ENCODE data around the gene ZNF500.

Gene ZNF500

DNA sequence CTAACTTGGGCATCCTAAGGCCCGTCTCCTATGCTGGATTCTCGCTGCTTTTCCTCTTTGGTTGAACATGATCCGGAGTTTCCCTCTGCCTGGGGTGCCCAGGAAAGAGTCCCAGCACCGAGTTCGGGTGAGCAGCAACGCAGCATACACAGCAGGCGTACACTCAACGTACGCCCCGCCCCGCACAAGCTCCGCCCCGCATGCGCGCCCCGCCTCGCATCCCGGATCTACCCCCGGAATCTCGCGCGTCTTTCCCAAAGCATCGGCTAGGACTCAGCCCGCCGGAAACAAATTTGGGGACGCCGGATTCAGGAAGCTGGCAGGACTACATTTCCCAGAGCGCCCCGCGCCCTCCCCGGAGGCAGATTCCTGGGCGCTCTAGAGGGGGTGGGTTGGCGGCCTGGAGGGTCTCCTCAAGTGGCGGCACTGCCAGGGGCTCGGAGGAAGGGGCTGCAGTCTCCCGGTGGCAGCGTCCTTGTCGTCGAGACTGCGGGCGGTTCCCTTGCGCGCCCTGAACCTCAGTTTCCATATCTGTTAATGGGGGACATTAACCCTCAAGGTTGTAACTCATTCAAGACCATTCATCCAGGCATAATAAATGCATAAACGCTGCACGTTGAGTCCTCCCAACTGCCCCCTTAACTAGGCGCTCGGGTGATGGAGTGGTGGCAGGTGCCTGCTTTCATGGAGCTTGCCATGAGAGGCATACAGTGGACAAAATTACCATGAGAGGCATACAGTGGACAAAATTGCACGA lies 1.8 kb upstream of the ZNF500 start:
- peak; percentile 87 for DNase-seq

DNA sequence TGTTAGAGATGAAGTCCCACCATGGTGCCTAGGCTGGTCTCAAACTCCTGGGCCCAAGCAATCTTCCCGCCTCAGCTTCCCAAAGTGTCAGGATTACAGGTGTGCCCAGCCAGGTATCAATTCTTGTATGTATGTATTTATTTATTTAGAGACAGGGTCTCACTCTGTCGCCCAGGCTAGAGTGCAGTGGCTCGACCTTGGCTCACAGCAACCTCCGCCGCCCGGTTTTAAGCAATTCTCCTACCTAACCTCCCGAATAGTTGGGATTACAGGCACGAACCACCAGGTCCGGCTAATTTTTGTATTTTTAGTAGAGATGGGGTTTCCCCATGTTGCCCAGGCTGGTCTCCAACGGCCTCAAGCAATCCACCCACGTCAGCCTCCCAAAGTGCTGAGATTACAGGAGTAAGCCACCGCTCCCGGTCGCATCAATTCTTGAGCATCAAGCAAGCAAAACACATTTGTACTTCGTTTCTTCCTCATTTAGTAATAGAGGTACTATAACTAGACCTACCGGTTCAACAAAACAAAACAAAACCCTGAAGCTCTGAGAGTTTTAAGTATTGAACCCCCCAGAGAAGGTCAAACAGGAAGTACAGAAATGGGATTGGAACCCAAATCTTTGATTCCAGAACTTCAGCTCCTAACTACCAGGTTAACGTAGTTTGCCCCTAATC lies 1.0 kb upstream of the ZNF500 start:
- DNase-seq = no peak

DNA sequence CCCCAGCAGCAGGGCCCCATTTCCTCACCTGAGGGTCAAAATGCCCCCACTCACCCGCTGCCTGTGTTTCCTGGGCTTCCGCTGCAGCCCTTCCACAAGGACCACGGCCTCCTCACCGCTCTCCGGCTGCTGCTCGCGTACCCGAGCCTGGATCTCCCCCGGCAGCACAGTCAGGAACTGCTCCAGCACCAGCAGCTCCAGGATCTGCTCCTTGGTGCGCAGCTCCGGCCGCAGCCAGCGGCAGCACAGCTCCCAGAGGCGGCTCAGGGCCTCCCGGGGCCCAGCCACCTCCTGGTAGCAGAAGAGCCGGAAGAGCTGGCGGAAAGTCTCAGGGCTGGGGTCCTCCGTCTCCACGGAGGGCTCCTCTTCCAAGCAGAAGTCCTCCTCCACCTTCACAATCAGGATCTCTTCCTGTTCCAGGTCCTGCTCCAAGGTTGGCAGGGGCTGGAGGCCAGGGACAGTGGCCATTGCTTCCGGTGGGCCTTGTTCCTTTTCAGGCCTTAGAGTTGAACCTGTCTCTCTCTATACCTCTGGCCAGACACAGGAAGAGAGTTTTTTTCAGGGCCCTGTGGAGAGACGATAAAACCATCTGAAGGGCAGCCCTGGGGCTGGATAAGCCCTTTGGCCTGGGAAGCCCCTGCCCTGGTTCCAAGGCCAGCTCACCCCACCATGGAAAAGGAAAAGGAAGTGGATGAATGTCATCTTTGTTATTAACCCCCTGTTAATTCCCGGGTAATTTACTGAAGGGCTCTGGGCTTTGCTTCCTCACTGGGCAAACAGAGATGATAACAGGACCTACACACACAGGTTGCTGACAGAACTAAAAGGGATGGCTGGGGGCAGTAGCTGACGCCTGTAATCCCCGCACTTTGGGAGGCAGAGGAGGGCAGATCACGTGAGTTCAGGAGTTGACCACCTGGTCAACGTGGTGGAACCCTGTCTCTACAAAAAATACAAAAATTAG lies 1.2 kb downstream of the ZNF500 start:
- DNase-seq = no peak

DNA sequence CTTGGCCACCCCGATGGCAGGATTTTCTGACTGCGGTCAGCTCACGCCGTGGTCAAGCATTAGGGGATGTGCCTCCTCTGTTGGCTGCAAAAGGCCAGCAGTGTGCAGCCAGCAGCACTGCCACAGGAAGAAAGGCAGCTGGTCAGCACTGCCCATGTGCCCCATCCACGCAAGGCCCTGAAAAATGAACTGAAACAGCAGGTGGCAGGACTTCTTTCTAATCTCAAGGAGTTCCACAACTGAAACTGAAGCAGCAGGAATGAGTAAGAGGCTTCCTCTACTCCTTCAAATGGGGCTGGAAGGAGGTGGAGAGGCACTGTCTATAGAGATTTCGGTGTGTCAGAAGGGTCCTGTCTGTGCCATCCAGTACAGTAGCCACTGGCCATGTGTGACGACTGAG lies 3.2 kb downstream of the ZNF500 start:
- no peak for DNase-seq

DNA sequence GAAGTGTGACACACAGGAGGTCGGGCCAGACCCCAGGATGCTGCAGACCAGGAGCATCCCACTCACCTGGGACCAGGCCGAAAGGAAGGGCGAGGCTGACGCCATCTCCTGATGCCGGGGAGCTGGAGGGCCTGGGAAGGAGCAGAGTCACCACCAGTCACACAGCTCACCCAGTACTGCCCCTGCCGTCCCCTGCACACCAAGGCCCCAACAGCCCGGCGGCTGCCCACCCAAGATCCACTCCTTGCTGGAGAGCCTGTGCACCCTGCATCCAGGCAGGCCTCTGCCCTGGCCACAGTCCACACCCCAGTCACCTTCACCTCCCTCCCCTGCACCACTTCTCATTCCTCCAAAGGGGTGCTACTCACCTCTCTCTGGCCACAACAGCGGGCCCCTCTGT lies 4.8 kb downstream of the ZNF500 start:
- no peak for DNase-seq

DNA sequence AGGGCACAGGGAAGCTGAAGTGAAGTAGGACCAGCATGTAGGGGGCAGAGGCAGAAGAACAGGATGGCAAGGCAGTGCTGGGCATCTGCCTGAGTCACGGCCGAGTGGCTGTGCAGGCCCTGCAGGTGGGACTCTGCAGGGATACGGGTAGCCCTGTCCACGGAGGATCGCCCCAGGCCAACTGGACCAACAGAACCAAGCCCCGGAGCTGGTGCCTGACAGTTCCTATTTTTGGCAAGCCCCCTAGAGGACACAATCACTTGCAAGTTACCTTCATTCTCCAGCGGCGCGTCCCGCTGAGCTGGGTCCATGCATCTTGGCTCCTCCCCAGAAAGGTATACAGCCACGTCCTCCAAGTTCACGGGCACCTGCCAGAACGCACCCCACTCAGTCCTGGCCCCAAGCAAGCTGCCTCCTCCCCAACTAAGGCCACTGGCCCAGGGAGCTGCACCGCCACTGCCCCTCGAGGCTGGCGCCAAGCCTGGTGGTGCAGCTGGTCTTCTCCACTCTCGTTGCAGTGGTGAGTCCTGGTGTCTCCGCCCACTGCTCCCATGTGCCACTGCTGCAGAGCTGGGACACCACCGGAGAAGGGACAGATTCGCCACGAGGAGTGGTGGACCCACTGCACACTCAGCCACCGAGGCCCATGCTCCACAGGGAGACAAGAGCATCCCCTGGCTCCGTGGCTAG lies 6.6 kb downstream of the ZNF500 start:
- DNase-seq = no peak

DNA sequence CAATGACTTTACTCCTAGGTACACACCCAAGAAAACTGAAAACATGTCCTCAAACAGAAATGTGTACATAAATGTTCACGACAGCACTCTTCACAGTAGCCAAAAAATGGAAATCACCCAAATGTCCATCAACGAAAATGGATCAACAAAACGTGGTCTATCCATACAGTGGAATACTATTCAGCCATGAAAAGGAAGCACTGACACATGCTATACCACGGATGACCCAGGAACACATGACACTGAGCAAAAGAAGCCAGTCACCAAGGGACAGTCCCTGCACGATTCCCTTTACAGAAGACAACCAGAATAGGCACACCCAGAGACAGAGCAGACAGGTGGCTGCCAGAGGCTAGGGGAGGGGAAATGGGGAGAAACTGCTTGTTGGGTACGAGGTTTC lies 11.3 kb downstream of the ZNF500 start:
- DNase-seq = no peak

DNA sequence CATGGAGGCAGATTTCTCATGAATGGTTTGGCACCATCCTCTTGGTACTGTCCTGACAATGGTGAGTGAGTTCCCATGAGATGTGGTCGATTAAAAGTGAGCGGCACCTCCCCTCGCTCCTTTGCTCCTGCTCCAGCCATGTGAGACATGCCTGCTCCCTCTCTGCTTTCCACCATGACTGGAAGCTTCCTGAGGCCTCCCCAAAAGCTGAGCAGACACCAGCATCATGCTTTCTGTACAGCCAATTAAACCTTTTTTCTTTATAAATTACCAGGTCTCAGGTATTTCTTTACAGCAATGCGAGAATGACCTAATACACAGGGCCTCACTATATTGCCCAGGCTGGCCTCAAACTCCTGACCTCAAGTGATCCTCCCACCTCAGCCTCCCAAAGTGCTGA lies 12.1 kb downstream of the ZNF500 start:
- no peak for DNase-seq

DNA sequence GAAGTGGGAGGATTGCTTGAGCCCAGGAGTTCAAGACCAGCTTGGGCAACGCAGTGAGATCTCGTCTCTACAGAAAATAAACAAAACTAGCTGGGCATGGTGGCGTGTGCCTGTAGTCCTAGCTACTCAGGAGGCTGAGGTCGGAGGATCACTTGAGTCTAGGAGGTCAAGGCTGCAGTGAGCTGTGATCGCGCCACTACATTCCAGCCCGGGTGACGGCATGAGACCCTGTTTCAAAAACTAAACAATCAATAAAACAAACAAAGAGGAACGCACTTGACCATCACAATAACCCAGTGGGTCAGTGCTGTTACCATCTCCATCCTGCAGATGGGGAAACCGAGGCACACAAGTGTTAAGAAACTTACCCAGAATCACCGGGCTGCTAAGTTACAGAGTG lies 13.7 kb downstream of the ZNF500 start:
- DNase-seq = no peak

DNA sequence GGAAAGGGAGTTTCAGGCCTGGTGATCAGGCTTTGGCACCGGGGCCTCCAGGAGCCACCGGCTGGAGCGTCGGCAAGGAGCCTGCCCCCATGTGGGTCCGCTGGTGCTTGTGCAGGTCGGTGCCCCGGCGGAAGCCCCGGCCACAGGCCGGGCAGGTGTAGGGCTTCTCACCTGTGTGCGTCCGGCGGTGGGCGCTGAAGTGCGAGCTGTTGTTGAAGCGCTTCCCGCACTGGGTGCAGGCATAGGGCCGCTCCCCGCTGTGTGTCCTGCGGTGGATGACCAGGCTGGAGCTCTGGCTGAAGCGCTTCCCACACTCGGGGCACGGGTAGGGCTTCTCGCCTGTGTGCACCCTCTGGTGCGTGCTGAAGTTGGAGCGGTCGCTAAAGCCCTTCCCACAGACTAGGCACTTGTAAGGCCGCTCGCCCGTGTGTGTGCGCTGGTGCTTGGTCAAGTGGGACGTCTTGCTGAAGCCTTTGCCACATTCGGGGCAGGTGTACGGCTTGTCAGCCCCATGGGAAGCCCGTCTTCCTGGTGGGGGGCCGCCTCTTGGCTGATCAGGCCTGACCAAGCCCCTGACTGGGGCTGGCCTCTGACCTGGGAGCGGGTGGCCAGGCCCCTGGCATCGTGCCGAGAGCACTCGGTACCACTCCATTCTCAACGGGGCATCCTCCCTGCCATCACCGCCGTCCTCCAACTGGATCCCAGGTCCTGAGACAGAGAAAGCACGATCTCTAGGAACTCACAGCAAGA lies 14.4 kb downstream of the ZNF500 start:
- no peak for DNase-seq

DNA sequence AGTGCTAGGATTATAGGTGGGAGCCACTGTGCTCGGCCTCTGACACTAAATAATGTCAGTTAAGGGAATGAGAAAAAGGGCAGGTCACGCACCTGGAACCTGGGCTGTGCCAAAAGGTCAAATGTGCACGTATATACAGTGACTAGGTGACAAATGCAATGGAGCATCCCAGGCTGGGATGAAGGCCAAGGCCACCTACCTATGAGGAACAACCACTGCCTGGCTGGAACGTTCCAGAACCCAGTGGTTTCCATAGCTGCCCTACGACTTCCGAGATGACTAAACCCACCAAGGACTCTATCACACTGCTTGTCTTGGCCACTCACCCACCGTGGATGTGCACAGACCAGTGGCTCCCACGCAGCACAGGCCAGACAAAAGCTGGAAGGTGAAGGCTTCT lies 16.1 kb downstream of the ZNF500 start:
- no peak for DNase-seq

DNA sequence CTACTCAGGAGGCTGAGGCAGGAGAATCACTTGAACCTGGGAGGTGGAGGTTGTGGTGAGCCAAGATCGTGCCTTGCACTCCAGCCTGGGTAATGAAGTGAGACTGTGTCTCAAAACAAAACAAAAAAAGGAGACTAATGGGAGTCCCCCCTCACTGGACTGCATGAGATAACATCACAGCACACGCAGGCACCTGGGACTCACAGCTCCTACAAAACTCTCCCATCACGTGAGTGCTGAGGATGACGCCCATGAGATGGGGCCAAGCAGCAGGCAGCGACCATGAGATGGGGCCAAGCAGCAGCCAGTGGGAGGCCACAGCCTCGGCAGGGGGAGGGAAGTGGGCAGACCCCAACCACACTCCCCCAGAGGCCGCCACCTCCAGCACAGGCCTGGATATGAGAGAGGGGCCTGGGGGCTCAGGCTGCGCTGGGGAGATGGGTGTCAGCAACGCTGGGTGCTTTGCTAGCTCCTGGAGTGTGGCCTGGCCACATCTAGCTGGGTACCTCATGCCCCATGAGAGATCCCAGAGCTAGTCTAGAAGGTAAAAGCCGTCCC lies 17.2 kb downstream of the ZNF500 start:
- no peak for DNase-seq

DNA sequence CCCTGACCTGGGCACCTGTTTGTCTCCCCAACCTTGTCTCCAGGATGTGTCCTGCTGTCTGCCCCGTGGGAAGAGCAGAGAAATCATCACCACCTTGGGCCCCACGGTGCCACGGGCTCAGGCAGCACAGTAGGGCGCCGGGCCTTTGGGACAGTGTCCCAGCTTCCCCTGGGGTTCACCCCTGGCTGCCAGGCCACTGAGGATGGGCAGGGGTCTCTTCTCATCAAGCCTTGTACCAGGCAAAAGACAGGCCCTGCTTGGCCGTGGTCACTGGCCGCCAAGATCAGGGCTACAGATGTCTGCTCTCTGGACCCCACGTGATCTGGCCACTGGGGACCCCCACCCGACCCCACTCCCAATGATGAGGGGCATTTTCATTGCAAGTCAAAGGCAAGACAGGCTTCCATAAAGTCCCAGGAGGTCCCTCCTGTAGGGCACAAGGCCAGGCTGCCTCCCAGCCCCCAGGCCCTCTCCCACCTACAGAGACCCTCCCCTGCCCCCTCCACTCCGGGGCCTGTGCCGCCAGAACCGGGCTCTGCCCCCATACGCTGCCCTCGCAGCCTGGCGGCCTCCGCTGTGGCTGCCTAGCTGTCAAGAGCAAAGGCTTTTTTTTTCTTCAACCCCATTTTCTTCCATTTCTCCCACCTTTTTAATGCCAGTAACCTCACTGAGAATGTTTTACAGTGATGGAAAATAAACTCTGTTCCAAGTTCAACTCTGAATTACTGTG lies 18.1 kb downstream of the ZNF500 start:
- no peak for DNase-seq

DNA sequence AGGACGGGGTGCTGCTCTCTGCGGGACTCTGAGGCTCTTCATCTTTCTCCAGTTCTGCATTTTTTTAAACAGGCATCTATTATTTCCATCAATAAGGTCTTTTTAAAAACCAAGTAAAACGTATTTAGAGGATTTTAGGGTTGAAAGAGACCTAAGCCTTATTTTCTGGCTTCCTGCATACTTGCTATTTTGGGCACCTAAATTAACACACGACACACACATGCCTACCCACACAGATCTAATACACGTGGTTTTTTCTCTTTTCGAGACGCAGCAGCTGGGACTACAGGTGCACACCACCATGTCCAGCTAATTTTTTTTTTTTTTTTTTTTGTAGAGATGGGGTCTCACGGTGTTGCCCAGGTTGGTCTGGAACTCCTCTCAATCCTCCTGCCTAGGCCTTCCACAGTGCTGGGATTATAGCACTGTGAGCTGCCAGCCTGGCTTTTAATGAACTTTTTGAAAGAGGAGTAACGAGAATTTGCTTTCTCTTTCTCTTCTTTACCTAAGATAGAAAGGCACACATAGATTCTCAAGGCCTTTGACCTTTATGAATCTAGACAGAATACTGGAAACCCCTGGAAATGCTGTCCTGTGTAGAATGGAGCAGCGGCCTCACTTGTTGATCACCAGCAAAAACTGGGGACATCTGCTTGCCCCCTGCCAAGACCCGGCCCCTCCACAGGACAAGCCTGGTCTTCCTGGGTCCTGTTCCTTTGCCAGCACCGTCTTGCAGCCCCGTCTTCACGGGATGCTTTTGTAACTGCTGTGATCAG lies 18.9 kb downstream of the ZNF500 start:
- DNase-seq = no peak

DNA sequence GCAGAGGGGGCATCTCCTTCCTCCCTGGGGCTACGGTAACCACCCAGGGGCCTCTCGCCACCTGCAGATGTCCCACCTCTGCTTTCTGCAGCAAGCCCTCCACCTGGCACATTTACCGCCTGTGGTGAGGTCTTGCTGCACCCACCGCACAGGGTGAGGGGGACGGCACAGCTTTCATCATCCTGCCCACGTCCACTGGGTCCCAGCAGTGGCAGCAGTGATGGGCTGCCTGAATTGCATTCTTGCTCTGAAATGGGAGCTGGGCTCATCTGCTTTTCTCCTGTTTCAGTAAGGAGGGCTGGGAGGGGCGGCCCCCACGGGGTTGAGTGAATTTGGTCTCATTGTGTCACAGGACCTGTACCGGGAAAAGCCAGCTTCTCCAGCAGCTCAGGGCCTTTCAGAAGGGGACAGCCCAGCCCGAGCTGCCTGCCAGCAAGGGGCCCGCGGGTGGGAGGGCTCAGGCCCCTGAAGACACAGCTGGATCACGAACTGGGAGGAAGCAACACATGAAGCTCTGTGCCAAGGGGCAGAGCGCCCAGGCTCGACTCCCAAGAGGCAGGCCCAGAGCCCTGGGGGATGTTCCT lies 19.9 kb downstream of the ZNF500 start:
- DNase-seq = no peak

DNA sequence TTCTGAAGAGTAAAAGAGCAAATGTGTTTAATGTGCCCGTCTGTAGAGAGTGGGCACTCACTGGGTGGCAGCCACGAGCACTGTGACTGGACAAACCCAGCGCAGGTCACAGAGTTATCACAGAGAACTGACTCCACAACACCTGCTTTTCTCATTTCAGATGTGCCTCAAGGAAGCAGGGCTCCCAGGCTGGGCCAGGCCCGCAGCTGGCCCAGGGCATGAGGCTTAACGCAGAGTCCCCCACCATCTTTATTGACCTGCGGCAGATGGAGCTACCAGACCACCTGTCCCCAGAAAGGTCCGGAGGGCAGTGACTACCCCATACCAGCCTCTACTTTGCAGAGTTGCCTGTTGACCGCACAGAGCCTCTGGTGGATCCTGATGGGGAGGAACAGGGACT lies 20.7 kb downstream of the ZNF500 start:
- DNase-seq = no peak

DNA sequence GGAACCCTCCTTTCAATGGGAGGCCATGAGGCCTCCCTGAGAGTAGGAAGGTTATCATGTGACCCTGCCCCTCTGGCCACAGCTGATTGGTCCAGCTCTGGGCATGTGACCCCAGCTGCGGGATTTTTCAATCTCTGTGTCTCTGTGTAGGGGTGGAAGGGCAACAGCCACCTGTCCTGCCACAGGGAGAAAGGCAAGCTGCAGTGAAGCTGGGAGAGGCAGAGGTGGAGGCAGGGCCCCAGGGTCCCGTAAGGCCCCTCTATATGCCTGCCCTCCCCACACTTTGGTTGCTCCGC lies 21.7 kb downstream of the ZNF500 start:
- DNase-seq = no peak

DNA sequence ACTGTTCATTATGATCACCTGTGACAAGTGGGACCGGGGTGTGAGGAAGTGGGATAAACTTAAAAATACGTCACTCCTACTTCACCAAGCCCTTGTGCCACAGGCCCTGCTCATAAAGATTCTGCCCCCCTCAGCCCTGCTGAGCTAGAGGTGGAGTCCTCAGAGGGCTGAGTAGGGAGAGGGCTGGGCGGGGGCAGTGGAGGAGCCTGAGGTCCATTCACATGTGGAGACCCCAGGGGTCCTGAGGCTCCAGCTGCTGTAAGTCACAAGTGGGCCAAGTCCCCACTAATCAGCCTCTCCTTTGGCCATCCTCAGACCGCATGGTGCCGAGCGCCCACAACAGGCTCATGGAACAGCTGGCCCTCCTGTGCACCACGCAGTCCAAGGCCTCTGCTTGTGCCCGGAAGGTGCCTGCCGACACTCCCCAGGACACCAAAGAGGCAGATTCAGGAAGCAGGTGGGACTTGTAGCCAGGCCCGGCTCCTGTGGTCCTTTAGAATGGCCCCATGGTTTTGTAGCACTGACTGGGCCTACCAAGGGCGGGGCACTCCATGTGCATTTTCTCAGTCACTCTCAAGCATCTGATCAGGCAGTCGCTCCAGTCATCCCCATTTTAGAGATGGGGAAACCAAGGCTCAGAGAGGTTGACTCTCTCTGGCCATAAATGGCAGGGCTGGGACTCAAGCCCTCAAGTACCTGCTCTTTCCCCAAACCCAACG lies 22.2 kb downstream of the ZNF500 start:
- no peak for DNase-seq

DNA sequence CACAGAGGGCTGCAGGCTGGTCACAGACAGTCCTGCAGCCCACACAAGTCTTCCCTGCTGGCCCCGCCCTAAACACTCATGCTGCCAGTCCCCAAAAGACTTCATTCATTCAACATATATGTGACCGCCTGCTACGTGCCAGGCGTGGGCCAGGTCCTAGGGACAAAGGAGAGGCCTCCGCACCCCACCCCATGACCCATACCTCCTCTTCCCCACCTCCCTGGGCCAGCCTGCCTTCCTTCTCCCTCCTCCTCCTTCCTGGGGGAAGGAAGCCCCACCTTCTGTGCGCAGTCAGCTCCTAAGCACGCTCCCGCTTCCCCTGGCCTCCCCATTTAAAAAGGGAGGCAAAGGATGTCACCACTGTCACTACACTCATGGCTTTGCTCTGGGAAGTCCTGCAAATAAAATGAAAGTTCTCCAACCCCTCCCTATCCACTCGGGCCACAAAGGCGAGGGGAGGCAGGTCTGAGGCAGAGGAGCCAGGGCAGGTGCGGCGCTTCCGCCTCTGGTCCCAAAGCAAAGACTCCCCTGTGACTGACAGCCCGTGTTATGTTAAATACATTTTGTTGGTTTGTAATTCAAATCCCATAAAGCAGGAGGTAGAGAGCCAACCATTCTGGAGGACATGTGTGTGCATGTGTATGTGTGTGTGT lies 23.6 kb downstream of the ZNF500 start:
- DNase-seq = no peak

All from stimulated activated CD4-positive, alpha-beta T cell treated with anti-CD3 and anti-CD28 coated beads, Interleukin-4, amount 100 ng/mL, for 1 hour (primary cell).